ENCODE data around the gene SLC35E3. TPM values are rescaled to one million over a fixed set of nuclear protein-coding genes. Genes with fewer than 3 reads are reported as not detected.

SLC35E3 gene
- total RNA-seq, 2 donors from 2014 or later: 6.8 to 7.1 TPM

- Histone ChIP-seq H3K27ac (no peak overlapping the region), H3K27me3 (no peaks in the 10 kb centered on the region), H3K4me1 (no peaks in the 10 kb centered on the region), H3K4me3 (no peak overlapping the region), H3K9ac (ENCODE audit: low read depth in 2 of 2, low read length in 2 of 2) (no peak overlapping the region), H3K9me3 (no peaks in the 10 kb centered on the region), H3K36me3 (no peaks in the 10 kb centered on the region)
- intact Hi-C loops (cut with DNase I): no loop called here
- no peak for DNase-seq
- no peak for TF ChIP-seq CTCF (IDR thresholded peaks at IDR 0.05)
Measured at GRCh38 chr12:68793436-68793835, 47.5 kb downstream of the SLC35E3 start.

GRCh38 chr12:68793975-68794652 lies 48.1 kb downstream of the SLC35E3 start:
- no peak for TF ChIP-seq CTCF (IDR thresholded peaks at IDR 0.05)

GRCh38 chr12:68794653-68795251 lies 48.8 kb downstream of the SLC35E3 start:
- intact Hi-C loops (cut with DNase I): no loop called here
- no peaks in the 10 kb centered on the region for H3K27me3 ChIP-seq
- TF ChIP-seq CTCF (IDR thresholded peaks at IDR 0.05): no peak
- DNase-seq: no peak
- H3K4me3 ChIP-seq: no peak overlapping the region
- no peak overlapping the region for H3K9ac ChIP-seq (ENCODE audit: low read depth in 2 of 2, low read length in 2 of 2)
- no peaks in the 10 kb centered on the region for H3K9me3 ChIP-seq
- H3K4me1 ChIP-seq: no peaks in the 10 kb centered on the region
- no peak overlapping the region for H3K27ac ChIP-seq
- H3K36me3 ChIP-seq: no peaks in the 10 kb centered on the region

More at GRCh38 chr12:68793975-68794652, 48.1 kb downstream of the SLC35E3 start:
- Histone ChIP-seq H3K4me3 (no peak overlapping the region), H3K27me3 (no peaks in the 10 kb centered on the region), H3K4me1 (no peaks in the 10 kb centered on the region), H3K9ac (ENCODE audit: low read depth in 2 of 2, low read length in 2 of 2) (no peak overlapping the region), H3K36me3 (no peaks in the 10 kb centered on the region), H3K27ac (no peak overlapping the region), H3K9me3 (no peaks in the 10 kb centered on the region)
- DNase-seq: no peak
- intact Hi-C loops (cut with DNase I): no loop called here

- intact Hi-C loops (cut with DNase I): no loop called here
- Histone ChIP-seq H3K27me3 (no peaks in the 10 kb centered on the region), H3K36me3 (no peaks in the 10 kb centered on the region), H3K4me1 (peaks cover 8% of the 10 kb centered on the region), H3K4me3 (no peak overlapping the region), H3K27ac (no peak overlapping the region), H3K9ac (ENCODE audit: low read depth in 2 of 2, low read length in 2 of 2) (no peak overlapping the region), H3K9me3 (no peaks in the 10 kb centered on the region)
- no peak for TF ChIP-seq CTCF (IDR thresholded peaks at IDR 0.05)
- DNase-seq: no peak
Measured at GRCh38 chr12:68796399-68796798, 50.4 kb downstream of the SLC35E3 start.

- no peak overlapping the region for H3K27ac ChIP-seq
- no peaks in the 10 kb centered on the region for H3K9me3 ChIP-seq
- no peak overlapping the region for H3K9ac ChIP-seq (ENCODE audit: low read depth in 2 of 2, low read length in 2 of 2)
- H3K4me3 ChIP-seq: no peak overlapping the region
- intact Hi-C loops (cut with DNase I): no loop called here
- TF ChIP-seq CTCF (IDR thresholded peaks at IDR 0.05): no peak
- H3K36me3 ChIP-seq: no peaks in the 10 kb centered on the region
- no peaks in the 10 kb centered on the region for H3K27me3 ChIP-seq
- no peak for DNase-seq
- peaks cover 8% of the 10 kb centered on the region for H3K4me1 ChIP-seq
Measured at GRCh38 chr12:68798882-68799234, 52.9 kb downstream of the SLC35E3 start.

Measured in colonic mucosa (tissue), 4 donors.